Activated CD4-positive, alpha-beta T cell treated with anti-CD3 and anti-CD28 coated beads for 48 hours (primary cell): ENCODE data around the gene CLCN1.
"Not testable (repeated sequence)": the region's sequence is repeated elsewhere in the genome, so short reads cannot be mapped to it uniquely, and the experiment has no call there.

Experiments used
- DNase-seq: peaks from one replicate; pipeline ENCODE4 v3.0.0-alpha.2; 2020

The CLCN1 gene

DNA sequence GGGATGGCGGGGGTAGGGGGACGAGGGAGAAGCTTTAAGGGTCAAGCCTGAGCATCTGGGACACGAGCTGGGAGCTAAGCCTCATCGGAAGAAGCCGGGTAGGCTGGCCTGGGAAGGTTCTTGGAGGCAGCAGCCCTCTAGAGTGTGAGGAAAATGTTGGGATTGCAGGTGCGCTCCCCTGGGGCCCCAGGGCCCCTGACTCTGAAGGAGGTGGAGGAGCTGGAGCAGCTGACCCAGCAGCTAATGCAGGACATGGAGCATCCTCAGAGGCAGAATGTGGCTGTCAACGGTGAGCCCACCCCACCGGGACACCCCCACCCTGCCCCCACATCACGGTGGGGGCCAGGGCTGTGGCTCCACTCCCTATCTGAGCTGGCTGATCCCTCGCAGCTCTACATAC is 72.1 kb downstream of the CLCN1 start:
- DNase-seq = no peak

DNA sequence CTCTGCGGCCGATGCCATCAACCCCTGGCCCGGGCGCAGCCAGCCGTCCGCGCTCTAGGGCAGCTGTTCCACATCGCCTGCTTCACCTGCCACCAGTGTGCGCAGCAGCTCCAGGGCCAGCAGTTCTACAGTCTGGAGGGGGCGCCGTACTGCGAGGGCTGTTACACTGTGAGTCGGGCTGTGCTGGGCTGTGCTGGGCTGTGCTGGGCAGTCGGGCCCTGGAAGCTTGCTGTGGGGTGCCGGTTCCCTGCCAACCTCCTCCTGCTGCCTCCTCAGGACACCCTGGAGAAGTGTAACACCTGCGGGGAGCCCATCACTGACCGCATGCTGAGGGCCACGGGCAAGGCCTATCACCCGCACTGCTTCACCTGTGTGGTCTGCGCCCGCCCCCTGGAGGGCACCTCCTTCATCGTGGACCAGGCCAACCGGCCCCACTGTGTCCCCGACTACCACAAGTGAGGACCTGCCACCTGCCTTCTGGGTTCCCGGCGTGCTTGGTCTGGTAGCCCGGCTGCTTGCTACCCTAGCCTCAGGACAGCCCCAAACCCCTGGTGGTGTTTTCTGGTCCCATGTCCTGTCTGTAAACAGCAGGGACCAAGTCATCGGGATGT is 72.7 kb downstream of the CLCN1 start:
- DNase-seq = no peak

DNA sequence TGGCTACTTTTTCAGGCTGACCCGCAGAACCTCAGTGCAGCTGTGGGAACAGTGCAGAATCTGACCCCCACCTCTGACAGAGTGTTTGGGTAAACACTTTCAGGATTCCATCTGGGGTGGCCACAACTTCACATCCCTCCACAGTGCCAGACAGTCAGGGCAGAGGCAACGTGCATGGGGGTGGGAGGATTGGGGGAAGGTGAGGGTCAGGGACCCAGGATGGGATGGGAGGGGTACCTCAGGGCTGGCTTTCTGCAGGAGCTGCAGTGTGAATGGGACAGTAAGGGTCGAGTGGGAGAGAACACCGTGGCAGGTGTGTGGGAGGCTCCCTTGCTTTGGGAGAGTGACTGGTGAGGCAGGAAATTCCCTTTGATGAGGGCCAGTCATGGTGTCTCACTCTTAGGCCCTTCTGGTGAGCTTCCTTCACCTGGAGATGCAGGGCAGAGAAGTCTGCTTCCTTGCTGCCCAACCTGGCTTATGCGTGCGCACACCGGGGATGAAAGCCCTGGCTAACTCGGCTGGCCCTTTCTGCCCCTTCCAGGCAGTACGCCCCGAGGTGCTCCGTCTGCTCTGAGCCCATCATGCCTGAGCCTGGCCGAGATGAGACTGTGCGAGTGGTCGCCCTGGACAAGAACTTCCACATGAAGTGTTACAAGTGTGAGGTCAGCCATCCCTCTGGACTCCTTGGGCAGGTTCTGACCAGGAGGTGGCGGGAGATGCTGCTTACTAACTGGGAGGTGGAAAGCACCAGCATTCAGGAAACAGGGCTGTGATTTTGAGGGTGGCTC is 73.6 kb downstream of the CLCN1 start:
- DNase-seq = no peak

DNA sequence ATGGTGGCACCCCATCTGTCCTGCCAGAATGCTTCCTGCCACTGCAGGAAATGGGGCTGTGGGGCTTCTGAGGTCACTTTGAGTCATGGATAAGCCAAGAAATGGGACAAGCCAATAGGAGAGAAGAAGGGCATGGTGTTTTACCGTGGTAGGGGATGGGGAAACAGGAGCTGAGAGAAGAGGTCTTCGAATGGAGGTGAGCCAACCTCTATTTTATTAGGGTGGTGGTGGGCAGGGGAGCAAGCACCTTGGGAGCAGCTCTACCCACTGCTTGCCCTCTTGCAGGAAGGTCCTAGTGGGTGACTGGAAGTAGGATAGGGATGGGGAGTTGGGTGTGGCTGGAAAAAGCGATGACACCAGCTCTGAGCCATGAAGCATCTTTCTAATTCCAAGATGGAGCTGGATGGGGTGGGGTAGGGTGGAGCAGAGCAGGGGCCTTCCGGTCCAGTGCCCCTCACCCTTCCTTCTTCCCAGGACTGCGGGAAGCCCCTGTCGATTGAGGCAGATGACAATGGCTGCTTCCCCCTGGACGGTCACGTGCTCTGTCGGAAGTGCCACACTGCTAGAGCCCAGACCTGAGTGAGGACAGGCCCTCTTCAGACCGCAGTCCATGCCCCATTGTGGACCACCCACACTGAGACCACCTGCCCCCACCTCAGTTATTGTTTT is 74.3 kb downstream of the CLCN1 start:
- no peak for DNase-seq

DNA sequence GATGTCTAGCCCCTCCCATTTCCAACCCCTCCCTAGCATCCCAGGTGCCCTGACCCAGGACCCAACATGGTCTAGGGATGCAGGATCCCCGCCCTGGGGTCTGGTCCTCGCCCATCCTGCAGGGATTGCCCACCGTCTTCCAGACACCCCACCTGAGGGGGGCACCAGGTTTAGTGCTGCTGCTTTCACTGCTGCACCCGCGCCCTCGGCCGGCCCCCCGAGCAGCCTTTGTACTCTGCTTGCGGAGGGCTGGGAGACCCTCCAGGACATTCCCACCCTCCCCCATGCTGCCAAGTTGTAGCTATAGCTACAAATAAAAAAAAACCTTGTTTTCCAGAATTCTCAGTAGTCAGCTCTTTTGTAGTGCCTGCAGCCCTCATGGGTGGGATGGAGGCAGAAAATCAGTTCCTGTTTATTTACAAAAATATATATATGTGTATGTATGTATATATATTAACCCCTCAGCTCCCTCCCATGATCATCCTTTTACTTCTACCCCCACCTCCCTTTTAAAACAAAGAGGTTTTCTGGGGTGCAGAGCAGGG is 74.9 kb downstream of the CLCN1 start:
- DNase-seq = no peak

DNA sequence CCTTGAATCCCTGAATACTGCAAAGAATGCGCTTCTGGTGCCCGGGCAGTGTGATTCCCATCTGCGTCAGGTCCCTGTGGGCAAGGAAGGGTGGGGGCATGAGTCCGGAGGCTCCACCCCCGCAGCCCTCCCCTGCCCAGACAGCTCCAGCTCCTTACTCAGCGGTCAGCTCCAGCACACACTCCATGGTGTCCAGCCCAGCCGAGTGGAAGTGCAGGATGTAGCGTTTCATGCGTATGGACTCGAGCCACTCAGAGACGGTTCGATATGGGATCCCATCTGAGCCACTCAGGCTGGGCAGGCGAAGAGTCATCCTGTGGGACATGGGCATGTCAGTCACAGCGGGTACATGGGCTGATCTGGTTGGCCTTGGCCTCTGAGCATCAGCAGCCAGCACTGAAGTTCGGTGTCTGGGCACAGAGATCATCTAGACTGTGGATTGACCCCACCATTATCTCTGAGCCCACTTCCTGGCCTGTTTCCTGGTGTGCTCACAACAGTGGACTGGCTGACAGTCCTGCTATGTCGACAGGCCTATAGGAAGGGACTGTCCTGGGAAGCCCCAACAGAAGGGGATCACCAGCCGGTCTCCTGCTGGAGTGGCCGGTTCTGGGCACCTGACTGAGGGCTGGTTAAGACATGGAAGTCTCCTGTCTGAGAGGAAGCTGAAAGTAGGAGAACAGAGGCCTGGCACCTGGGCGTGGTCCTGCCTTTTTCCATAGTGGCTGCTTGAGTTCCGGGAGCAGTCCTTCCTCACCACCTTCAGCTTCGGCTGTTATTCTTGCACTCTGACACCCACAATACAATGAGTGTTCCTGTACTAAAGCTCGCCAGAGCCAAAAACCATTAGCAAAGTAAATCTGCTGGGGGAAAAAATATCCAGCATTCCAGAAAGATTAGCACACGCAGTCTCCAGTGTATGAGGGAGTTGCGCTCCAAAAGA is 75.8 kb downstream of the CLCN1 start:
- DNase-seq = no peak

DNA sequence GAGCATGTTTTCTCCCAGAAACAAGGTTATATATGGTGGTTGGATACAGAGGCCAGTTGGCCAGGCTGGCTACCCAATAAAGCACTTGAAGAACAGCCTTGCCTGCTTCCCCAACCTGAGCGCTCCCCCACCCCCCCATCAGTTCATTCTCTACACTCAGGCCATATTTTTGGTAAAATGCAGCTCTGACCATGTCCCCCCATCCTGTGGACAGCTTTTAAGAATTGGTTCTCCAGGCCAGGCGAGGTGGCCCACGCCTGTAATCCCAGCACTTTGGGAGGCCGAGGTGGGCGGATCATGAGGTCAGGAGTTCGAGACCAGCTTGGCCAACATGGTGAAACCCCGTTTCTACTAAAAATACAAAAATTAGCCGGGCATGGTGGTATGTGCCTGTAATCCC is 76.5 kb downstream of the CLCN1 start:
- not testable (repeated sequence) for DNase-seq

DNA sequence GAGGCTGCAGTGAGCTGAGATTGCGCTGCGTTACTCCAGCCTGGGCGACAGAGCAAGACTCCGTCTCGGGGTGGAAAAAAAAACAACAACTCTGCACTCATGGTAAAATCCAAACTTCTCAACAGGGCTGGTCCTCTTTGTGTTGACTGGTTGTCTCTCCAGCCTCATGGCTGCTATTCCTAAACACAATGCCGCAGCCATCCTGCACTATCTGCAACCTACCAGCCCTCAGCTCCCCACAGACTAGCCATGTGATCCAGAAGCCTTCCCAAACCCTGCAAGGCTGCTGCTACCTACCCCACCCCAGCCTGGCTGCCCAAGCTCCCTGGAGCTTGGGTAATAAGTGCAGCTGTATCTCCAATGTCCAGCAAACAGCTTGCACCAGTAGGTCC is 77.0 kb downstream of the CLCN1 start:
- DNase-seq = no peak

DNA sequence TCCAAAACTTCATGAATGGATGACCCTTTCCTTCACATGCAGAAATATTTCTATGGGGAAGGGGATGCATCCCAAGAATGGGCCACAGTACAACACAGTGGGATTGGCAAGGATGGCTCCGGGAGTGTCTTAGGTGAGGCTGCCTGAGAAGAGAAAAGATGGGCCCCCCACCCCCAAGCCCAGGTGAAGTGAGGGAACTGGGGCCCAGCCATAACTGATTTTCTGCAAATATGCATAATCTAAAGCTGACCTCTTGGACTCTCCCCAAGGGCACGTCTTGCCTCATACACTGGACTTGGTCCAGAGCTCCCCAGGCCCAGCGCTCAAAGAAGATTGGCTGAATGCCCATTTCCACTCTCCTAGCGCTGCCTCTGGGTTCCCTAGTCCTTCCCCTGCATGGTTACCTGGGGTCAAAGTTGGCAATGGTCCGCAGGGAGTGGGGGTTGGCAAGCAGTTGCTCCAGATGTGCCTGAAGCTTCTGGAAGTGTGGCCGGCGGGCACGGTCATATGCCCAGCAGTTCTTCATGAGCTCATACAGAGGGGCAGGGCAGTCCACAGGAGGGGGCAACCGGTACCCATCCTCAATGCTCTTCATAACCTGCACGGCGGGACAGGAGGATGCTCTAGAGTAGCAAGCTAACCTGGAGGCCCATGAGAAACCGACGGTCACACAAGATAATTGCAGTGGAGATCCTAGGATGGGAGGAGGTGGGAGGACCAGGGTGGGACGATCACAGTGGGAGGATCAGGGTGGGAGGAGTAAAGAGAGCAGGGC is 77.5 kb downstream of the CLCN1 start:
- DNase-seq = no peak

DNA sequence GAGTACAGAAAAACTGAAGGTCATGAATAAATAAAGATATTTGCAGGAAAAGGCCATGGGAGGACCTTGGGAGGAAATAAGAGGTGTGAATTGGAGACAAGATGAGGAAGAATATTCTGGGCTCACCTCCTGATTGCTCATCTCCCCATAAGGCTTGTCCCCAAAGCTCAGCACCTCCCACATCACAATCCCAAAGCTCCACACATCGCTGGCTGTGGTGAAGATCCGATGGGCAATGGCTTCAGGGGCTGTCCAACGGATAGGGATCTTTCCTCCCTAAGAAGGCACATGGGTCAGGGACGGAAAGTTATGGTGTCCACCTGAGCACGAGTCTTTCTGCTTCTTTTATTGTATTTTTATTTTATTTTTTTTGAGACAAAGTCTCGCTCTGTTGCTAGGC is 78.2 kb downstream of the CLCN1 start:
- DNase-seq = no peak

DNA sequence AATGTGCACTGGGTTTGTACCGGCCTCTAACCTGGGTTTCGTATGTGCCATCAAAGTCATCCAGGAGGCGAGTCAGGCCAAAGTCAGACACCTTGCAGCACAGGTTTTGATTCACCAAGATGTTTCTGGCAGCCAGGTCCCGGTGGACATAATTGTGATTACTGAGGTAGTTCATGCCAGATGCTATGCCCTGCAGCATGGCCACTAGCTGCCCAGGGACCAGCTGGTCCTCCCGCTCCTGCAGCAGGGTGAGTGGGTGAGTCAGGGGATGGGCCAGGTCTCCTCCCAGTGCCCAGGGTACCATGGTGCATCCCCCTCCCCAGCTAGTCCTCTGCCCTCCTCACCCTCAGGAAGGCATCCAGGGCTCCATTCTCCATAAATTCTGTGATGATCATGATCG is 78.9 kb downstream of the CLCN1 start:
- no peak for DNase-seq

DNA sequence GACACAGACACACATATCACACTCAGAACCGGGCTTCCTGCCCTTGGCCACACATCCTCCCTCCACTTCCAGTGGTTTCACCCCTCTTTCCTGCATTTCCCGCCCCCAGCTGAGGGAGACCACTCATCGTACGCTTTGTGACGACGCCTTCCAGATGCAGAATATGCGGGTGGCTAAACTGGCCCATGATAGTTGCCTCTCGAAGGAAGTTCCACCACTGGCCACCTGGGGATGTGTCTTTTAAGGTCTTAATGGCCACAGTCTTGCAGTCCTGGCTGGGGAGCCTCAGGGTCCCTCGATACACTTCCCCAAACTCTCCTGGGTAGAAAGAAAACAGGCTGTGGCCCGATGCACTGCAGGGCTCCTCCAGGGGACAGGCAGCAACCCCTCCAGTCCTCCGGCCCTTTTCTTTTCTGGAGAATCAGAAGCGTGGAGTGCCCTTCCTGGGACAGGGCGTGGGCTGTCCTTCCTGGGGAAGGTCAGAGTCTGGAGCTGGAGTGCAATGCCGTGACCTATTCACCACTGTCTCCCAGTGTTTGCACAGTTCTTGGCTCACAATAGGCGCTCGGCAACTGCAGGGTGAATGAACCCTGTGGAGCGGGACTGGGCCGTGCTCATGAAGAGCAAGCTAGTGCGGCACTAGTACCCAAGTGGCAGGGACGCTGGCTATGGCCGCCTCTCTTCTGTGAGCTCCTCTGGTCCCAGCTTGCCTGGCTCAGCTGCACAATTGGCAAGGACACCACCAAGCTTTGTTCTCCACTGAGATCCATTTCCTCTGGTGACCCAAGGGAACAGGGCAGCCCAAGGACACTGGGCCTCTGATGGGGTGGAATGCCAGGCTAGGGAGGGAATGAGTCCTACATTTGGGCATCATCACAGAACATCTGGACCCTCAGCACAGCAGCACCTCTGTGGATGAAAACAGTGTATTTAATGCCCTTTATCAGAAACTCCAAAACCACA is 79.6 kb downstream of the CLCN1 start:
- no peak for DNase-seq

DNA sequence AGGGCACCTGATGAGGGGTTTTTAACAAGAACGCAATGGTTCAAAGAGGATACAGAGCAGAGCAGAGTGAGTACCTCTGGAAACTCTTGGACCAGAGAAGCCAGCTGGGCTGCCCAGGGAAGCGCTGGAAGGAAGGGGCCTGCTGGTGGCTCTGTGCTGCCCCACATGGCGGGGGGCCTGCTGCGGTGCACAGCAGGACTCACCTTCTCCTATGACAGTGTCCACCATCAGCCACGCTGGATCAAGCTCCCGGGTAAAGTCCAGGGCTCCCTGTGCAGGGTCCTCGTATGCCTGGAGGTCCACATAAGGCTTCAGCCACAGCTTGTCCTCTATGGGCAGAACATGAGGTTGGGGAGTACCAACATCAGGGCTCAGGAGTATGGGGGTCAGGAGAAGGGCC is 80.3 kb downstream of the CLCN1 start:
- no peak for DNase-seq

DNA sequence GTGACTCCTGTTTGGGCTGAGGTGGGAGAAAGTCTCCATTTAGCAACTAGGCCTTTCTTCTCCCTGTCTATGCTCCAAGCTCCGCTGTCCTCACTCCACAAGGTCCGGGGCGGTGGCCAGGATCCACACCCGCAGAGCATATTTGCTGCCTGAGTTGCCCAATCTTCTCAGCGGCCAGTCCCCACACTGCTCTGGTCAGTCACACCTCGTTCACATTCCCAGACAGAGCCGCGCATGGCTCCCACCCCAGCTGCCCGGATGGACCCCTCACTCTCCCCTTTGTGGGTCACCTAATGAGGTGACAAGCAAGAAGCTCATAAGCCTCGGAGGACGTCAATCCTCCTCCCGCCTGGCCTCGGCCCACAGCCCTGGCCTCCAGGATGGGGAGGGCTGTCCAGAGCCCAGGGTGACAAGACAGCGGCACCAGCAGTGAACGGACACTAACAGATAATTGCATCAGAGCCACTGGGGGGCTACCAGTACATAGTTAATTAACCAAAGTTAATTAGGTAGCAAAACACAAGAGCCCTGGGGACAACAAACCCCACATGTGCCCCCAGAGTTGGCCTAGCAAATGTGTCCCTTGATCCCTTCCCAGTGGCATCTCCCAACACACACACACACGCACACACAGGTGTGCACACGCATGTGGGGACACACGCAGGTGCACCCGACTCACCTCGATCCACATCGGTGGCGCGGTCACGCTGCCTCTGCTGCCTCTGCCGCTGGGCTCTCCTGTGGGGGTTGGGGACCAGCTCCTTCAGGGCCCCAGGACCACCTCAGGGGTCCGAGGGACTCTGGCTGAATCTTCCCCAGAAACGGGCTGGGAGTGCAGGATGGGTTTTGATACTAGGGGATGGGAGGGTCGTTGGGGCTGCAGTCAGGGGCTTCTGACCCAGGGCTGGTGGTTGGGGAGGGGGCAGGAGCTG is 81.0 kb downstream of the CLCN1 start:
- DNase-seq = no peak

DNA sequence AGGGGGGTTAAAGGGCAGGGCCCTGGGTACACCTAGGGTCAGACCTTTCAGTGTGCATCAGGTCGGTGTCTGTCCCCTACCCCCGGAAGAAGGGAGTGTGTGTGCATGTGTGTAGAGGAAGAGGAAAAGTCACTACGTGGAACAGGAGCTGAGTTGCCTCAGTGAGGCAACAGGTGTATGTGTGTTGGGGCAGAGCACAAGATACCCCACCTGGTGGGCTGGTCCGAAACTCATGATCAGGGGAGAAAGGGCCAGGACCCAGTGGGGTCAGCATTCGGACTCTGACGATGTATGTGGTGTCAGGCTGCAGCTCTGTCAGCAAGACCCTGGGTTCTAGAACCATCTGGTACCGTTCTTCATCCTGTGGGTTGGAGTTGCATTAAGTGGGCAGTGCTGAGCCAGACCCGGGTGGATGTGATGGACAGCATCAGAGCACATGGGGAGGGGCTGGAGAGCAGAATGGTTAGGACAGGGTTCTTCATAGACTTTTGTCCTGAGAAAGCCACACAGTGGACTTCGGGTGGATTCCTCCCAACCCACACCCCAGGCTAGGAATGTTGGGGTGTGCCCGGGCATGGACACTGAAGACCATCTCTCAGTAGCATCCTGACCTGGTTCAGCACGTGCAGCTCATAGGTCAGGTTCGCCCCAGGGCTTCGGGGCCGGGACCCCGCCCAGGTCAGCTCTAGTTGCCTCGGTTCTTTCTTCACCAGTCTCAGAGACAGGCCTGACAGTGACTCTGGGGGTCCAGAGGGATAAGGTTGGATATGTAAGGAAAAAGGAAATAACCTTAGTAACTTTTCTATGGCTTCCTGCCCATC is 82.0 kb downstream of the CLCN1 start:
- DNase-seq = no peak

DNA sequence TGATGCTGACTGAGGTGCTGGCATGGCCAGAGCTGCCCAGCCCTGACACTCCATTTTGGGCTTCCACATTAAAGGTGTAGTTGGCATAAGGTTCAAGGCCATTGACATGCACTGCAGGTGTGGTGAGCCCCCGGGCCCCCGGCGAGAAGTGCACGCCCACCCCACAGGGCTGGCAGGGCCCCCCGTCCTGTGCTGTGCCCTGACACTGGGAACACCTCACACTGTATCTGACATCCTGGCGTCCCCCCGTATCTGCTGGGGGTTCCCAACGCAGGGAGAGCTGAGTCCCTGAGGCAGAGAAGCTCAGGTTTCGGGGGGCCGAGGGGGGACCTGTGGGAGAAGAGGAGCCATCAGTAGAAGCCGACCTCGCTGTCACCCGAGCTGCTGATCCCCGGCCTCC is 82.7 kb downstream of the CLCN1 start:
- DNase-seq = no peak

DNA sequence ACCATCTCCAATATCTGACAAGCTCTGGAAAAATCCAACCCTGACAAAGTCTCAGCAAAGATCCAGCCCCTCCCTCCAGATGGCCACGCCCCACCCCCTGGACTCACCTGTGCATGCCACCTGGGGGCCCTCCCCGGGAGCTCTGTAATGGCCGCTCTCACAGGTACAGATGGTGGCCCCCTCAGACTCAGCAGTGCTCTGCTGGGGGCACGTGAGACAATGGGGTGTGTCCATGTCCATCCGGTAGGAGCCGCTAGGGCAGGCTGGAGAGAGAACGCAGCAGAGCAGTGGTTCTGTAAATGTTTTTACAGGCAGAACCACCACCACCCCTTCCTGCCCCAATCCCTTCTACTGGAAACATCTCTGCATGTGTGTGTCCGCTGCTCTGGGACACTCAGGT is 83.2 kb downstream of the CLCN1 start:
- no peak for DNase-seq

DNA sequence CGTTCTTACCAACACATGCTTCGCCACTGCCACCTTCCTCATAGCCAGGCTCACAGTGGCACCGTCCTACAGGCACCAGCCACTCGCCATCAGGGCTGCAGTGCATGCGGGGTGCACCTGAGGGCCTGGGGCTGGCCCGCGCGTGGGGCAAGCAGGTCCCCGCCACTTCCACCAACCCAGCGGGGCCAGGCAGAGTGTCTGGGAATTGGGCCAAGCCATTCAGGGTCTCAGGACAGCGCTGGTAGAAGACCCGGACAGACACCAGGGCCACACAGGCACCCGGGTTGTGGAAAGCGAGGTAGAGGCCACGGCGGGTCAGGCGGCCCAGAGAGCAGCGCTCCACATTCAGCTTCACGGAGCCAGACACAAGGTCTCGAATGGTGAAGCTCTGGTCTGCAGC is 83.7 kb downstream of the CLCN1 start:
- DNase-seq = no peak

DNA sequence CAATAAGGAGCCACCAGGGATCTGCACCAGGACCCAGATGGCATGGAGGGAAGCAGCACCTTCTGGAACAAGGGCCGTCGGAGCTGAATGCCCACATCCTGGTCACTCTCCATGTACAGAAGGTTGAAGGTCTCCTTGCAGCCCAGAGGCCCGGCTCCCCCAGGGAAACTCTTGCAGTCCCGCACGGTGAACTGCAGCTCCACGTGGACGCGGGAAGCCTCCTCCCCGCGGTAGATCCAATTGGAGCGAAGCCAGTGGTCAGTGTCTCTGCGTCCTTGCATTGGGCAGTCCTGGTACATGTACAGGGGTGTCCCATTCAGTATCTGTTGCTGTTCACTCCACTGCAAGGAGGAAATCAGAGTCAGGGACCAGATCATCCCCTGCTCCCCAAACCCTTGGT is 85.4 kb downstream of the CLCN1 start:
- DNase-seq = no peak
